GOT3 (cell line): ENCODE data around the gene CORIN.

Source experiments
- DNase-seq: peaks from one replicate; lab custom pipeline; 2025; ENCODE audit warnings: mixed read lengths; lab: John Stamatoyannopoulos, UW

Gene CORIN

DNA sequence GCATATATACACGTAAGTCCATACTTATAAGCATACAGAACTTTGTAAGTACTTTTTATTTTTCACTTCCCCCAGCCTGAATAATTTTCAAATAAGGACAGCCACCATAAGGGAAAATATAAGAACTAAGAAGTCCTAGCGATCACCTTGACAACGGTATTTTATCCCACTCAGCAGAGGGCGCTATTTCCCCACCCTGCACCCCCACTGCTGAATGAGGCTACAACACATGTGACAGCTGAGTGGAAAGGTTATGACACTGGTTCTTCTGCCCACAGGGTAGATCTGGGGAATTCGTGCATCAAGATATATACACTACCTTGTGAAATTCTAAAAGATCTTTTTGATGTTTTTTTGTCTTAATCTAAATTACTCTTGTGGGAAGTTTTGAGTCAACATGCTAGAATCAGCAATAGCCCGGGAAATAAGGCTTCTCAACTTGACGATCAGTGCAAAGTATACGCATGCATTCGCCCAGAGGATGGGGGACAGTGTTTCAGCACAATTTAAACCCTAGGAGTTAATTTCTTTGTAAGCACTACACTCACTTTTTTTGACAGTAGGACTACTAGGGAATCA lies 151.5 kb downstream of the CORIN start:
- DNase-seq: no peak

DNA sequence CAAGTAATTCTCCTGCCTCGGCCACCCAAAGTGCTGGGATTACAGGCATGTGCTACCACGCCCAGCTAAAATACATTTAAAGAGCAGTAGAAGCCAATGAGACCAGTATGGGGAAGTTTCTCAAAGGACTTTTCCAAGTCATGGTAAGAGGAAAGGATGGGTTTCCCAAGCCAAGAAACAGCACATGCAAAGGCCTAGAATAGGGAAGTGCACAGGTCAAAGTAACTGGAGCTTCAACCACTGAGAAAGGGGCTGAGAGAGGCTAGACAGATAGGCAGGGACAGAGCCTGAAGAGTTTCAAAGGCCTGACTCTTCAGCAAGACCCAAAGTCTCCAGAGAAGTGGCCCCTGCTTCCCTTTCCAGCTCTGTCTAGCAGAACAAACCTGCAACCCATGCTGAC lies 162.1 kb downstream of the CORIN start:
- DNase-seq: no peak

DNA sequence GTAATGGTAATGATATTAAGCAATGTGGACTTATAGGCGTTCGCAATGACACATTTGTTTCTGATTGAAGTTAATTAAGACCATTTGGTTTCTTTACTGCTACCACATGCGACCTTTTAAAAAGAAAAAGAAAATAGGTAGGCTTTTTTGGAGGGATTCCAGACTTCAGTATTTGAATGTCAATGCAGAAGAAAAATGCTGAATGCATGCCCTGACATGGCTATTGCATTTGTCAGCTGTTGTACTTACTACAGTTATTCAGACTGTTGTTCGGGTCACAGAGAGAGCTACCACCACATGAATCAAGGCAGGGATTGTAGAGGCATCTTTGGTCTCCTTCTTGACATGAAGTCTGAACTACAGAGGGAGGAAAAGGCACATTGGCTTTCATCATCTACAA lies 163.7 kb downstream of the CORIN start:
- DNase-seq: no peak

DNA sequence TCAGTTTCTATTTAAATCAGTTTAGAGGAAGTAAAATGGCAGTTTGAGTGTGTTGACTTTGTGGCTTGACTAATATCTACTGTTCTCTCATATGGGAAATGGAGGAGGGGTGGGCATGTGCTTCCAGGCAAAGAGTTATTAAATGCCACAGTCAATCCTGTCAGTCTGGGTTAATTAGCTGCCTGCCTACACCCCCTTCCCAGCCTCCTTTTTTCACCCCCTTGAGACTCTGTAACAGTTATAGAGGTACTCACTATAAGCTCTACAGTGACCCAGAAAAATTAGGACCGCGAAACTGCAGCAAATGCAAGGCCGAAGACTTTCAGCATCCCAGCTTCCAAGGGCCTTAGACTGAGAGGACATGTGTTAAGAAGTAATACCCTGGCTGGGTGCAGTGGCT lies 165.2 kb downstream of the CORIN start:
- DNase-seq: no peak

DNA sequence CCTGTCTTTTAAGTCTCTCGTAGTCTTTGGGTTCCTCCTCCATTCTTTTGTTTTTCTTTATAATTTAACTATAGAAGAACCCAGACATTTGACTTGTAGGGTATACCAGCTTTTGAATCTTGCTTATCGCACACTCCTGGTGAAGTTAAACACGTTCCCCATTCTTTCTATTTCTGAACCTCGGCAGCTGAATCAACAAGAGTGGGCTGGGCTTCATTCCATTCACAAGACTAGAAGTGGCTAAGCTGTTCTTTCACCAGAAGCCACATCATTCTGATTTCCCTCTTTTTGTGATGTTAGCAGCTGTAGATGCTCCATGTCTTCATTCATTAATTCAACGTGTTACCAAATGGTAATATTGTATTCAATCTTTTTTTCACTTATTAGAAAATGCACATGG lies 167.9 kb downstream of the CORIN start:
- DNase-seq: no peak

DNA sequence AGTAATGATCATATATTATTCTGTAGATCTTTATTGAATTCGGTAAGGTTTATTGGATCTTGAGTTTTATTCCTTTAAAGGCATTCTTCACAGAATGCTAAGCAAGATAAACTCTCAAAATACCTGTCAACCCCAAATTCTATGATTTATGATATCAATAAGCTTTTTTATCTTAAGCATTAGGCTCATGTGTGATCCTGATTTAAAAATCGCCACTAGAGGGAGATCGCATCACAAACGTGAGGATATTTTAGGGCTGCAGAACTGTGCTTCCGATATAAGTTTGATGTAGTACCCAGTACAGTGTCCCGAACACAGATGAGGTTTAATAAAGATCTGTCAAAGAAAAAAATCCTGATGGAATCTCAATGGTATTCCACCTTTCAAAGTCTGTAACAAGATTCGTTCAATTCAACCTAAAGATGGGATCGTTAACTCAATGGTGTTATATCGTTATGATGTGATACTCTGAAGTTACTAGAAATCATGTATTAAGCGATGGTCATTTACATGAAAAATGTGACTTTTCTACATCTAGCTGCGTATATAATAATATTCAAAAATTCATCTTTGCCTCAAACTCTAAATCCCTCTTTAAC lies 169.0 kb downstream of the CORIN start:
- no peak for DNase-seq

DNA sequence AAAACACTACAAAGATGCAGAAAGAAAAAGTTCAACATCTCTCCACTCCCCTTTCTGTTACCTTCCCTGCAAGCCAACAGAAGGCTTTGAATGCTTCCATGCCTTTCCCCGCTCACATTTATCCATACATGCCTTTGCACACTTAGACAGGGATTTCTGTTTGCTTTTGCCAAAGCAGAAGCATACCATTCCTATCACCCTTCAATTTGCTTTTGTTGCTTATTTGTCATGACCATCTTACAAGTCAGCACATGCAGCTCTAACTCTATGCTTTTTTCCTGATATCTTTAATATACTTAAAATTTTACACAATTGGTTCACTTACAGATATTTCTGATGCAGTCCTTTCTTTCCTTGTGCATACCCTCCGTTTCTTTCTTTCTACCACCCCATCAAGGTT lies 169.6 kb downstream of the CORIN start:
- DNase-seq: no peak

DNA sequence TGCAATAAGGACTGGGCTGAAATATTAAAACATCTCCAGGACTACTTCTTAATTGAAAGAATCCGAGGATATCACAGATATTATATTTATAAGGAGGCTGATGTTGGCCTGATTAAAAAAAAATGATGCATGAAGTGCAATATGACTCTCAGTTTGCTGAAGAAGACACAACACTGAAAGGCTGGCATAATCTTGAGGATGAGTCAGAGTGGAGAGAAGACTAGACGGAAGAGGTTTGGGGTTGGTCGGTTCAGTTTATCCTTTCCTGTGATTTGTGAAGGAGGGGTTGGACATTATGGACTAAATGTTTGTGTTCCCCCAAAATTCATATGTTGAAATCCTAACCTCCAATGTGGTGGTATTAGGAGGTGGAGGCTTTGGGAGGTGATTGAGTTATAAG lies 170.3 kb downstream of the CORIN start:
- no peak for DNase-seq

DNA sequence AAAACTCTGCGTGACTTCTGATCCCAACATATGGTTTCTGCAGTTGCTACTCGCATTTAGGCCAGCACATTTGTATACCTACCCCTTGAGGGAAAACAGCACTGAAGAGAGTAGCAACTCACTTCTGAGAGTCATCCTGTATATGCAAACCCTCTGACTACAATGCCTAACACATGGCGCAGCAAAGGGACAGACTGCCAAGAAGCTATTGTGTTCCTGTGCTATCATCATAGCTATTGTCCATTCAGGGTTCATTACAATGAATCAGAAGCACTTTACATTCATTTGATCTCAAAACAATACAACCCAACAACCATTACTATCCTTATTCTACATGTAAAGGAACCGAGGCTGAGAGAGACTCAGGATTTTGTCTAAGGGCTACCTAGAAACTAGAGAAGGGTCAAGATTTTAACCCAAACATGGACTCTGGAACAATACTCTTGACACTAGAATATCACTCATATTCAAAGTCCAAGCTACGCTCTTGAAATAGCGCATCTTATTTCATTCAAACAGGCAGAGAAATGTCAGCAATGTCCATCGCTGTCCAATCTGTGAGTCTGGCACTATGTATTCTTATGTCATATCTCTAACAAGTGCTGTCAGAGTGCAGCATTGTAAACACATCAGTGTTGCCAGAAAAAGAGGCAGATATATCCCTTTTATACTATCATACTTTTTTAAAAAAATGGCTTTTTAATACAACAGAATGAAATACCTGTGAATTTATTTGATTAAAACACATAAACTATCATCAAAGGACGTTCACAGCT lies 173.6 kb downstream of the CORIN start:
- DNase-seq: no peak

DNA sequence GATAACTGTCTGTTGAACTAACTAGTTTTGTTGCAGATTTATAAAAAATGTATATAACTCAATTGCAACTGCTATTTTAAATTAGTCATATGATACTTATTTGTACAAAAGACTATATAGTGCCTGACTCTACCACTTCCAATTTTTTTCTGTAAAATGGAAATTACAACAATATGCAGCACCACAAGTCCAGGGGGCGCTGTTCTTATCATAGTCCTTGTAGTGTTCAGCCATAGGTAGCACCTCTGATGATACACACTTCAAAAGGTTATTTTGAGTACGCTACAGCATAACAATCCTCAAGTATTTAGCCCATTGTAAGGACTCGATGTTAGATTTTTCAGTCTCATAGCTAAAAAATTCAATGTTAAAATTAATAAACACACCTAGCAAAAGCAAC lies 174.9 kb downstream of the CORIN start:
- no peak for DNase-seq

DNA sequence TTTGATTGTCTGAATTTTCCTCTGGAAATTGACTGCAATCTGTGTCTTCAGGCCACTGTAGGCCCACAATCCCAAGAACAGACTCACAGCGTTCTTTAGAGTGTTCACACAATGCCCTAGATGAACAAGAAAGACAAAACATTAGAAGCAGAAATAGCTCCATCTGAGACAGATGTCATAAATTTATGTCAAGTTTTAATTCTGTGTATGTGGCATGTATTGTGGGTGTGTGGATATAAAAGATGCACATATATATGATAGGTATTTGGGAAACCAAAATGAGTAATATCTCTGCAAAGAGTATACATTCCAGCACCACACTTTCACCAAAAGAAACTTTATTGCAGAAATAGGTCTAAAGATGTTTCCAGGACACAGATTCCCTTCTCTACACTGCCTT lies 176.1 kb downstream of the CORIN start:
- DNase-seq: no peak

DNA sequence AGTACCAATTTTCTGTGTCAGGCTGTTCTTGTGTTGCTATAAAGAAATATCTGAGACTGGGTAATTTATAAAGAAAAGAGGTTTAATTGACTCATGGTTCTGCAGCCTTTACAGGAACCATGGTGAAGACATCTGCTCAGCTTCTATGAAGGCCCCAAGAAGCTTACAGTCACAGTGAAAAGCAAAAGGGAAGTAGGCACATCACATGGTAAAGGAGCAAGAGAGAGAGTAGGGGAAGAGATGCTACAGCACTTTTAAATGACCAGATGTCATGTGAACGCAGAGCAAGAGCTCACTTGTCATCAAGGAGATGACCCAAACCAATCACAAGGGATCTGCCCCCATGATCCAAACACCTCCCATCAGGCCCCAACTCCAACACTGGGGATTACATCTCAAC lies 178.5 kb downstream of the CORIN start:
- no peak for DNase-seq

DNA sequence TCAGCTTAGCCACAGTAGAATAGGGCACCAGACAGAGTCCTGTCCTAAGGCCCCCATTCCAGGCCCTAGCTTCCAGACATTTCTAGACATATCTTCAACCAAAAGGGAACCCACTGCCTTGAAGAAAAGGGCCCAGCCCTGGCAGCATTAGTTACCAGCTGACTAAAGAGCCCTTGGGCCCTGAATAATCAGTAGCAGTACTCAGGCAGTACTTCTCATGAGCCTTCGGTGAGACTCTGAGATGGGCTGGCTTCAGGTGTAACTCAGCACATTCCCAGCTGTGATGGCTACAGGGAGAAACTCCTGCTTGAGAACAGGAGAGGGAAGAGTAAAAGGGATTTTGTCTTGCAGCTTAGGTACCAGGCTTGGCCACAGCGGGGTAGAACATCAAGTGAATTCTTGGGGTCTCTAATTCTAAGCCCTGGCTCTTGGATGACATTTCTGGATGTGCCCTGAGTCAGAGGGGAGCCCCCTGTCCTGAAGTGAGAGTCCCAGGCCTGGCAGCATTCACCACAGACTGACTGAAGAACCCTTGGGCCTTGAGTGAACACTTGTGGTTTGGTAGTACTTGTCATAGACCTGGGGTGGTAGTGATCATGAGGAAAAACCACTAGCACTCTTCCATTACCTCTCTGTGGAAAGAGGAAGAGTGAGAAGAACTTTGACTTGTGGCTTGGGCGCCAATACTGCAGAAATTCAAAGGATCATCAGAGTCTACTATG lies 182.7 kb downstream of the CORIN start:
- DNase-seq: no peak

DNA sequence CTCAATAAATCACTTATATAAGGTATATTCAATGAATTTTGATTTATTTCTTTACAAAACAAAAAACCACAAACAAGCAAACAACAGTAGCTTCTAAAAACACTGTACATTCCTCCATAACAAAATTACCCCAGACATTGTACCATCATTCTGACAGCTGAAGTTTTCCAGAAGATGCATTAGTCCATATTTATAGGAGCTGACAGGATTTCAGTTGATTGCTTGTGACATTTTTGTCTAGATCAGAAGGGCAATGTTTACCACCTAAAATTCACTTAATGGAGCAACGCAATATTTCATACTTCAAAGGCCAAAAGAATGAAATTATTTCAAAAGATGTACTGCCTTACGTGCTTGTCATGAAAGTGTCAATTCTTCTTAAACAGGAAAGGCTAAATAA lies 185.8 kb downstream of the CORIN start:
- no peak for DNase-seq

DNA sequence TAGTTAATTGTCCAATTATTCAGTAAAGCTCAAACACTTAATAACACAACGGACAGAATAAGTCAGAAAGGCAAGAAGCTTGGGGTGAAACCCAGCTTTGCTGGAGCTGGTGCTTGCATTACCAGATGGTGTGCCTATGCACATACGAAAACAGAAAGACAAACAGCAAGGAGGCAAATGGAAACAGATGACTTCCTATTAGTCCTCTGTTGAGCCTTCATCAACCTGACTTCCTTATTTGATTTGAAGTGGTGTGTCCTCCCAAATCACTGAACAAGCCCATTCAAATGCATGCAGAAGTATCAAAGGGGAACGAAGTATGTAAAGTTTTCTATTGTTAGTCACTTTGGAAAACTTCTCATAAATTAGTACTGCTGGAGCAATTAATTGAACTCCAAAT lies 186.6 kb downstream of the CORIN start:
- no peak for DNase-seq

DNA sequence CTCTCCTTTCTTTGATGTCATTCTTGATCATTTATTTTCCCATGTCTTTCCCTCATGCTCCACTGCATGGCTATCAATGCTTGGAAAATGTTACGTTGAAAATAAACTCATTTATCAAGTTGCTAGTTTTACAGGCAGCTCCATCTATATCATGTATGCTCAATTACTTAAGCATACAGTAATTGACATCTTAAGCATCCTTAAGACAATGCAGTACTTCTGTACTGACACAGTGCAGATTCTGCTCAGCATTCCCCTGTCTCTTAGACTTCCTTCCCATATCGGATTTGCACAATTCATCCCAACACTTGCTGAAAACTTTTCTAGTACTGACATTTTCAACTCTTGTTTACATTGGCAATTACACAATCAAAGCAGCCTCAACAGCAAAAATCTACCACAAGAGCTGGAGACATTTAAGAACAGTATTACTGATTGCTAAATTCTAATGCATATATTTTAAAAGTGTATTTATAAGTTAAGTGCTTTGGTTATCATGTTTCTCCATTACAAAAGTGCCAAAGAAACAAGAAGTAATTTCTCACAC lies 187.2 kb downstream of the CORIN start:
- DNase-seq: no peak

DNA sequence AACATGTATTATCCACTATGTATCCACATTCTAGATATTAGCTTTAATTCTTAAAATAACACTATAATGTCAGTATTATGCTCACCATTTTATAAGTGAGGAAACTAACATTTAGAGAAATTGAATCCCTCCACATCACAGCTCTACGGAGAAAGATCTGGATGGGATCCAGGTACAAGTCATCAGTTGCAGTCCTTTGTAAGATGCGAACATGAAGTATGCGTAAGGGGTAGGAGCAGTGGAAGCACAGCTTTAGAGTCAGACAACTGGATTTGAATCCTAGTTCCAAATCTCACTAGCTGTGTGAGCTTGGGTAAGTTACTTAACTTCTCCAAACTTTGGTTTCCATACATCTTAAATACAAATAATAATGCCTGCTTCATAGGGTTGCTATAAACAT lies 190.3 kb downstream of the CORIN start:
- no peak for DNase-seq

DNA sequence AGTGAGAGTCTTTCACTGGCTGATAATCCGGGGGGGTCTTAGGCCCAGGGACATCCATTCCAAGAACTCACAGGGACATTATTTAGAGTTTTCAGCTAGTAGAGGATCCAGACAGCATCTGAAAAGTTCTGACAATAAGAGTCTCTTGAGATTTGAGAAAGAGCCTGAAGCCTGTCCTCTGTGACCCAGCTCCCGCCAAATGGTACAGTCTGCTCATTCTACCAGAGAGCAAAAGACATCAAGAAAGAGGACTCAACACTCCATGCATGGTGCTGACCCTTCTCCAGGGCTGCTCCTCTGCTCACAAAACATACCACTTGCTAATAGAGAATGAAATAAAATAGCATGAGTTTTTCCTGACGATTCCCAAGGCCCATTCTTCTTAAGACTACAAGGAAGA lies 190.8 kb downstream of the CORIN start:
- no peak for DNase-seq

DNA sequence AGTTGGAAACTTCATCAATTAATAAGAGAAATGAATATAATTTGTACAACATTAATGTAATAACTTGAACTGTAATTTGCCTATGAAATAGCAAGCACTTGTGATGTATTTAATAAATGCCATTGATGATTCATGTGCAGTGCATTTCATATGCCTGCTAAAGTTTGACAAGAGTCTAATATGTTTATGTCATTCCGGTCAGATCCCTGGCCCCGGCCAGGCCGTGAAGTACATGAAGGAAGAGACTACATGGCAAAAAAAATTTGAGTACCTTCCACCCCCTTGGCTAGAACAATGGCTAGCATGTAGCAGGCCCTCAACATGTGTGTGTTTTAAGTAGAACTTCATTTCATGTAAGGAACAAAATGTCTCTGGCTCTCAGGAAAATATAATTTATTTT lies 191.5 kb downstream of the CORIN start:
- no peak for DNase-seq

DNA sequence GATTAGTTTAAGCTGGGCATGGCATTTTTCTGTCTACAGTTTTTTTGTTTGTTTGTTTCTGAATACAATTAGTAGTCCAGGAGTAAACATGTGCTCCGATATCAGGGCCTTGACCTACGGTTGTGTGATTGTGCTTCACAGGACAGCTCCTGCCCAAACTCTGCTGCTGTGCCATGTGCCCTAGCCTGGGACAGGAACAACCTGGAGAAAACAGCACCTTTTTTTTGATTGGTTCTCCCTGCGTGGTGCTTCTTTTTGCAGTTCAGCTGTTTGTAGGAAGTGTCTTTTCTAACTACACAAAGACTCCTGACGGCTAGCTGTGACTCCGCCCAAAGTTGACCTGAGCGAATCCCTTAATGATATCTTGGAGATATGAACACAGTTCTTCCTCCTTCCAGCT lies 194.0 kb downstream of the CORIN start:
- no peak for DNase-seq

DNA sequence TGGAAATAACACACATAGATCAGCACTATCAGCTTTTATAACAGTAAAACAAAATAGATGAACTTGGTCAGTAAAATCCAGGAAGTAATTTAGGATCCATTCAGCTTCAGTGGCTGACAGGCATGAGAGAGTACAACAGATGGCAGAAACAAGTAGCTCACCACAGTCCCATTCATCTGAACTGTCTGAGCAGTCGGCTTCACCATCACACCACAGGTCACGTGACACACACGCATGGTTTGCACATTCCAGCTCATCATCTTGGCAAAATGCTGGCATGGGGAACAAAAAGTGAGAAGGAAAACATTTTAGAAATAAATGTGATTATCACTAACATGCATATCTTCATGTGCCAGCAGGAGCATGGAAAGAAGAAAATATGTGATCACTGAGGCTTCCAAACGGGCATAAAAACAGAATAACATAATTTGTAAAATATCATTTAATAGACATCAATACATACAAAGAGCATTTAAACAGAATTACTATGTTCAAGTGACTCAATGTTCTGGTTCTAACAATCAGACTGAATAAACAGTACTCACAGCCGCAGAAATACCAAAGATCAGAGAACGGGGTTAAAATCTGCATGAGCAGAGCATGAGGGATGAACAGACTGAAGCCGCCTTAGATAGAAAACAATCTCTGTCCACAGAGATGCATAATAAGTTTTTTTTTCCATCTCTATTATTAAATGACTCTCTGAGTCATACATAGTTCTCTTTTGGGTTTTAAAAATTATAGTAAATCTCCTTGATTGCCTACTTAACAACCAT lies 194.7 kb downstream of the CORIN start:
- no peak for DNase-seq
